Measurements from ENCODE around the gene RPS28. TPM values are rescaled to one million over a fixed set of nuclear protein-coding genes. Genes with fewer than 3 reads are reported as not detected.
A peak's percentile ranks its signal among the peaks of the same experiment; 100 is the strongest.
"Not testable (repeated sequence)": the region's sequence is repeated elsewhere in the genome, so short reads cannot be mapped to it uniquely, and the experiment has no call there.

RPS28 gene
- total RNA-seq, 1 experiment from 2014 or later: 1,155 TPM

DNA sequence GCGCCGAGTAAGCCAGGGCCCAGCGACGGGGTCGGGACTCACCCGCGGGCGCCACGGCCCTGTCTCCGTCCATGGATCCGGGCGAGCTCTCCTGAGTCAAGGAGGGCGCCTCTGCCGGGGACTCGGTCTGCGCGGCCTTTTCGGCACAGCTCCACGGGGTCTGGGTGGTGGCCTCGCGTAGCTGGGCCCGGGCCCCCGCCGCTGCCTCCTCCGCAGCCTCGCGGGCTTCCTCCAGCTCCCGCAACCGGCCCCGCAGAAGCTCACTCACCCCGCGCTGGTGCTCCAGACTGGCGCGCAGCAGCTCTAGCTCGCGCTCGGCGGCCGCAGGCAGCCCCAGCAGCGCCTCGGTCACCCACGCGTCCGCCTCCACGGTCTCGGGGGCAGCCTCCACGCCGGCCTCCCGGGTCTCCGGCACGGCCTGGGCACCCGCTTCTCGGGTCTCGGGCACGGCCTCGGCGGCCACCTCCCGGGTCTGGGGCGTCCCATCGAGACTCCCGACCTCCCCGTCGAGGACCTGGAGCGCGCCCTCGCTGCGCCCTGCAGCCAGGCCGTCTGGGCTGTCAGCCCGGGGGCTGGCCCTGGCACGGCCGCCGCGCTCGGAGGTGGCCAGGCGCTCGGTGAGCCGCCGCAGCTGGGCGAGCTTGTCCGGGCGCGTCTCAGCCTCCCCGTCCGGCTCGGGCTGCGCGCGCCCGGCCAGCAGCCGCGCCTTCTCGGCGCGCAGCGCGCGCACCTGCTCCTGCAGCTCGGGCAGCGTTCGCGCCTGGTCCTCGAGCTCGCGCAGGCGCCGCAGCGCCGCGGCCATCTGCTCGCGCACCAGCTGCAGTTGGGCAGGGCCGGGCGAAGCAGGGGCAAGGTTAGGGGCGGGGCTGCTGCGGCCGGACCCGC, 13.4 kb downstream of the RPS28 start:
- Histone ChIP-seq H3K4me1 (ENCODE audit: low read length) (no peaks in the 10 kb centered on the region), H3K27me3 (ENCODE audit: low read length) (no peaks in the 10 kb centered on the region), H3K27ac (ENCODE audit: low read length) (no peak overlapping the region), H3K4me2 (ENCODE audit: low read depth, low read length, poor library complexity, severe bottlenecking) (no peak overlapping the region), H3K4me3 (ENCODE audit: low read length) (no peak overlapping the region), H3K9me3 (ENCODE audit: low read length) (no peaks in the 10 kb centered on the region), H3K36me3 (ENCODE audit: insufficient read depth, low read length) (no peaks in the 10 kb centered on the region), H3K79me2 (ENCODE audit: low read length) (no peaks in the 10 kb centered on the region), H2AFZ (ENCODE audit: low read length) (no peak overlapping the region), H3K9me2 (replicated peaks; ENCODE audit: insufficient read depth, low read length) (no peaks in the 10 kb centered on the region), H3K9ac (ENCODE audit: low read length) (no peak overlapping the region), H4K20me1 (ENCODE audit: insufficient read depth, low read depth, low read length) (no peaks in the 10 kb centered on the region)
- DNase-seq: no peak

GRCh38 chr19:8335343-8336071, 14.2 kb downstream of the RPS28 start:
- Histone ChIP-seq H3K27me3 (ENCODE audit: low read length) (no peaks in the 10 kb centered on the region), H3K9me3 (ENCODE audit: low read length) (no peaks in the 10 kb centered on the region), H2AFZ (ENCODE audit: low read length) (no peak overlapping the region), H3K4me1 (ENCODE audit: low read length) (no peaks in the 10 kb centered on the region), H3K4me2 (ENCODE audit: low read depth, low read length, poor library complexity, severe bottlenecking) (no peak overlapping the region), H4K20me1 (ENCODE audit: insufficient read depth, low read depth, low read length) (no peaks in the 10 kb centered on the region), H3K79me2 (ENCODE audit: low read length) (no peaks in the 10 kb centered on the region), H3K9ac (ENCODE audit: low read length) (no peak overlapping the region), H3K27ac (ENCODE audit: low read length) (no peak overlapping the region), H3K4me3 (ENCODE audit: low read length) (no peak overlapping the region), H3K36me3 (ENCODE audit: insufficient read depth, low read length) (no peaks in the 10 kb centered on the region), H3K9me2 (replicated peaks; ENCODE audit: insufficient read depth, low read length) (no peaks in the 10 kb centered on the region)
- peak; percentile 49 for DNase-seq

- Histone ChIP-seq H2AFZ (ENCODE audit: low read length) (no peak overlapping the region), H3K79me2 (ENCODE audit: low read length) (no peaks in the 10 kb centered on the region), H3K27me3 (ENCODE audit: low read length) (no peaks in the 10 kb centered on the region), H3K27ac (ENCODE audit: low read length) (no peak overlapping the region), H3K36me3 (ENCODE audit: insufficient read depth, low read length) (no peaks in the 10 kb centered on the region), H3K4me2 (ENCODE audit: low read depth, low read length, poor library complexity, severe bottlenecking) (no peak overlapping the region), H3K9ac (ENCODE audit: low read length) (no peak overlapping the region), H3K4me3 (ENCODE audit: low read length) (no peak overlapping the region), H4K20me1 (ENCODE audit: insufficient read depth, low read depth, low read length) (no peaks in the 10 kb centered on the region), H3K9me3 (ENCODE audit: low read length) (no peaks in the 10 kb centered on the region), H3K9me2 (replicated peaks; ENCODE audit: insufficient read depth, low read length) (no peaks in the 10 kb centered on the region), H3K4me1 (ENCODE audit: low read length) (no peaks in the 10 kb centered on the region)
- DNase-seq: no peak
Measured at GRCh38 chr19:8336072-8336569, 14.8 kb downstream of the RPS28 start.

- DNase-seq: no peak
- no peaks in the 10 kb centered on the region for H3K9me3 ChIP-seq (ENCODE audit: low read length)
- no peaks in the 10 kb centered on the region for H3K27me3 ChIP-seq (ENCODE audit: low read length)
- H3K36me3 ChIP-seq (ENCODE audit: insufficient read depth, low read length): no peaks in the 10 kb centered on the region
- H3K9me2 ChIP-seq (replicated peaks; ENCODE audit: insufficient read depth, low read length): no peaks in the 10 kb centered on the region
- no peak overlapping the region for H3K4me2 ChIP-seq (ENCODE audit: low read depth, low read length, poor library complexity, severe bottlenecking)
- H3K4me3 ChIP-seq (ENCODE audit: low read length): no peak overlapping the region
- H3K79me2 ChIP-seq (ENCODE audit: low read length): no peaks in the 10 kb centered on the region
- no peak overlapping the region for H2AFZ ChIP-seq (ENCODE audit: low read length)
- no peaks in the 10 kb centered on the region for H3K4me1 ChIP-seq (ENCODE audit: low read length)
- no peaks in the 10 kb centered on the region for H4K20me1 ChIP-seq (ENCODE audit: insufficient read depth, low read depth, low read length)
- no peak overlapping the region for H3K27ac ChIP-seq (ENCODE audit: low read length)
- H3K9ac ChIP-seq (ENCODE audit: low read length): no peak overlapping the region
Measured at GRCh38 chr19:8336660-8337059, 15.4 kb downstream of the RPS28 start.

- DNase-seq: no peak
- H3K4me1 ChIP-seq (ENCODE audit: low read length): peaks cover under 1% of the 10 kb centered on the region; the same call in 1 of the 2 replicates
- no peak overlapping the region for H3K27ac ChIP-seq (ENCODE audit: low read length)
- no peaks in the 10 kb centered on the region for H3K36me3 ChIP-seq (ENCODE audit: insufficient read depth, low read length)
- no peaks in the 10 kb centered on the region for H3K27me3 ChIP-seq (ENCODE audit: low read length)
- no peaks in the 10 kb centered on the region for H3K9me3 ChIP-seq (ENCODE audit: low read length)
- no peaks in the 10 kb centered on the region for H3K9me2 ChIP-seq (replicated peaks; ENCODE audit: insufficient read depth, low read length)
- no peak overlapping the region for H3K4me3 ChIP-seq (ENCODE audit: low read length)
- H2AFZ ChIP-seq (ENCODE audit: low read length): no peak overlapping the region
- no peaks in the 10 kb centered on the region for H3K79me2 ChIP-seq (ENCODE audit: low read length)
- no peak overlapping the region for H3K4me2 ChIP-seq (ENCODE audit: low read depth, low read length, poor library complexity, severe bottlenecking)
- H3K9ac ChIP-seq (ENCODE audit: low read length): no peak overlapping the region
- no peaks in the 10 kb centered on the region for H4K20me1 ChIP-seq (ENCODE audit: insufficient read depth, low read depth, low read length)
Measured at GRCh38 chr19:8337728-8338127, 16.4 kb downstream of the RPS28 start.

DNA sequence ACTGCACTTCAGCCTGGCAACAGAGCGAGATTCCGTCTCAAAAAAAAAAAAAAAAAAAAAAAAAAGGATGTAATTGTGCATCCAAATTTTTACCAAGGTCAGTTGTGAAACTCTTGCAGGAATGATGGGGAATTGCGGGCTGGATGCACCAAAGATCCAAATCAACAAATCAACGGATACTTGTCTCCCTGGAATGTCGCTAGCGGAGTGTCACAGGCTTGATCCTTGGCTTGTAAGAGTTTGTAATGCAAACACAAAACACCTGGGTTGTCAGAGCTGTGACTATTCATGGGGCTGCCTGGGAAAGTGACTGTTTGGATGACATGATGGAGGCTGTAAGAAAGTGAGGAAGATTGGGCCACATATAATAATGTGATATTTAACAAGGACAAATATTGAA, 17.5 kb downstream of the RPS28 start:
- no peak overlapping the region for H2AFZ ChIP-seq (ENCODE audit: low read length)
- H4K20me1 ChIP-seq (ENCODE audit: insufficient read depth, low read depth, low read length): no peaks in the 10 kb centered on the region
- H3K4me1 ChIP-seq (ENCODE audit: low read length): peaks cover 6% of the 10 kb centered on the region
- H3K79me2 ChIP-seq (ENCODE audit: low read length): no peaks in the 10 kb centered on the region
- DNase-seq: no peak
- H3K27ac ChIP-seq (ENCODE audit: low read length): no peak overlapping the region
- no peaks in the 10 kb centered on the region for H3K36me3 ChIP-seq (ENCODE audit: insufficient read depth, low read length)
- H3K9ac ChIP-seq (ENCODE audit: low read length): no peak overlapping the region
- no peak overlapping the region for H3K4me3 ChIP-seq (ENCODE audit: low read length)
- H3K9me3 ChIP-seq (ENCODE audit: low read length): no peaks in the 10 kb centered on the region
- no peaks in the 10 kb centered on the region for H3K9me2 ChIP-seq (replicated peaks; ENCODE audit: insufficient read depth, low read length)
- no peaks in the 10 kb centered on the region for H3K27me3 ChIP-seq (ENCODE audit: low read length)
- H3K4me2 ChIP-seq (ENCODE audit: low read depth, low read length, poor library complexity, severe bottlenecking): no peak overlapping the region

DNA sequence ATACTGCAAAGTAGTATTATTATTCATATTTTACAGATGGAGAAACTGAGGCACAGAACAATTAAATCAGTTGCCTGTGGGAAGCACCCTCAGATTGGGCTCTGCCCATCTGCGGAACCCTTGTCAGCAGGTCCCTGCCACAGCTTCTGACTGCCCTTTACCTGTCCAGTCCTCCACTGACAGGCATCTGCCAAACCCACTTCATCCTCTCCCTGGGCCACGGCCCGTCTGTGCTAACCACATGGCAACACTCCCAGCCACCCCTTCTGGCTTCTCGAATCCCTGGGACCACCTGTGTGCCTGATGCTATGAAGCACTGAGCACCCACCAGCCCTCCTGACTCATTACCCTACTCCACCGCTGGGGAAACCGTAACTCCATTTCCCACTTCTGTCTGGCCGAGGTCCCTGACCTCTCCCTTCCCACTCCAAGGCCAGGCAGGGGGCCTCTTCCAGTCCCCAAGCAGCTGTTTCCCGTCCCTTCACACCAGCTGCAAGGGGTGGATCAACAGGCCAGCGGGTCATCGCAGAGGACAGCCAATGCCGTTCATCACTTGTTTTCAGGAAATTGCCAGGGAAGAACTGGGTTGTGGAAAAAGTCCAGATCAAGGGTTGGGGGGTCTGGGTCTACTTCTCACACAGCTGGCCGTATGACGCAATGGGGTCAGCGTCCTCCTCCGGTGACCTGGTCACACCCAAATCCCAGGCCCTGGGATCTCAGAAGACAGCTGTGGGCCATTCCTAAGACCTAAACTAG, 19.2 kb downstream of the RPS28 start:
- Histone ChIP-seq H4K20me1 (ENCODE audit: insufficient read depth, low read depth, low read length) (no peaks in the 10 kb centered on the region), H3K9ac (ENCODE audit: low read length) (no peak overlapping the region), H3K79me2 (ENCODE audit: low read length) (no peaks in the 10 kb centered on the region), H3K4me3 (ENCODE audit: low read length) (no peak overlapping the region), H3K9me3 (ENCODE audit: low read length) (no peaks in the 10 kb centered on the region), H3K36me3 (ENCODE audit: insufficient read depth, low read length) (no peaks in the 10 kb centered on the region), H3K27ac (ENCODE audit: low read length) (no peak overlapping the region), H3K4me2 (ENCODE audit: low read depth, low read length, poor library complexity, severe bottlenecking) (no peak overlapping the region), H3K27me3 (ENCODE audit: low read length) (no peaks in the 10 kb centered on the region), H3K9me2 (replicated peaks; ENCODE audit: insufficient read depth, low read length) (no peaks in the 10 kb centered on the region), H2AFZ (ENCODE audit: low read length) (no peak overlapping the region), H3K4me1 (ENCODE audit: low read length) (peaks cover 6% of the 10 kb centered on the region)
- no peak for DNase-seq

GRCh38 chr19:8341504-8341903, 20.2 kb downstream of the RPS28 start:
- not testable (repeated sequence) for H4K20me1 ChIP-seq (ENCODE audit: insufficient read depth, low read depth, low read length); H3K79me2 ChIP-seq (ENCODE audit: low read length); DNase-seq; H3K27me3 ChIP-seq (ENCODE audit: low read length); H3K9me2 ChIP-seq (replicated peaks; ENCODE audit: insufficient read depth, low read length); H3K9ac ChIP-seq (ENCODE audit: low read length); H3K36me3 ChIP-seq (ENCODE audit: insufficient read depth, low read length); H3K9me3 ChIP-seq (ENCODE audit: low read length); H3K4me3 ChIP-seq (ENCODE audit: low read length); H3K4me1 ChIP-seq (ENCODE audit: low read length); H3K4me2 ChIP-seq (ENCODE audit: low read depth, low read length, poor library complexity, severe bottlenecking); H2AFZ ChIP-seq (ENCODE audit: low read length); H3K27ac ChIP-seq (ENCODE audit: low read length)
